Measurements from ENCODE around the gene DPF1.

DNA sequence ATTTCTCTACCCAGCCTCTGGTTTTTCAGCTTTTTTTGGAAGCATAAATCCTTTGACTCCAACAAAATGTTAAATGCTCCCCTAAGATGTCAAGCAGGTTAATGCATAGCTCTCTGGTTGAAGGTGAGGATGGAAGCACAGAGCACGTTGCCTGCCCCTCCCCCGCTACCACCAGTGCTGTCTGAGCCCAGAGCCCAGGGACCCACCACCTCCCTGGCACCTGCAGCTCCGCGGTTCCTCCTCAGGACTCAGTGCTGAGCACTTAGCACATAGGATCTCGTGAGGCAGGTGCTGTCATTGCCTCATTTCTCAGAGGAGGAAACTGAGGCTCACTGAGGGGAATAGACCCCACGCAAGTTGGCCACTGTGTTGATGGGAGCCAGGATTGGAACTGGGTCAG is 48.6 kb downstream of the DPF1 start:
- TF ChIP-seq EP300 (IDR thresholded peaks at IDR 0.05), result no peak
- TF ChIP-seq, protein P1, sequence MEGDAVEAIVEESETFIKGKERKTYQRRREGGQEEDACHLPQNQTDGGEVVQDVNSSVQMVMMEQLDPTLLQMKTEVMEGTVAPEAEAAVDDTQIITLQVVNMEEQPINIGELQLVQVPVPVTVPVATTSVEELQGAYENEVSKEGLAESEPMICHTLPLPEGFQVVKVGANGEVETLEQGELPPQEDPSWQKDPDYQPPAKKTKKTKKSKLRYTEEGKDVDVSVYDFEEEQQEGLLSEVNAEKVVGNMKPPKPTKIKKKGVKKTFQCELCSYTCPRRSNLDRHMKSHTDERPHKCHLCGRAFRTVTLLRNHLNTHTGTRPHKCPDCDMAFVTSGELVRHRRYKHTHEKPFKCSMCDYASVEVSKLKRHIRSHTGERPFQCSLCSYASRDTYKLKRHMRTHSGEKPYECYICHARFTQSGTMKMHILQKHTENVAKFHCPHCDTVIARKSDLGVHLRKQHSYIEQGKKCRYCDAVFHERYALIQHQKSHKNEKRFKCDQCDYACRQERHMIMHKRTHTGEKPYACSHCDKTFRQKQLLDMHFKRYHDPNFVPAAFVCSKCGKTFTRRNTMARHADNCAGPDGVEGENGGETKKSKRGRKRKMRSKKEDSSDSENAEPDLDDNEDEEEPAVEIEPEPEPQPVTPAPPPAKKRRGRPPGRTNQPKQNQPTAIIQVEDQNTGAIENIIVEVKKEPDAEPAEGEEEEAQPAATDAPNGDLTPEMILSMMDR (IDR thresholded peaks at IDR 0.05), result no peak
- no peak for TF ChIP-seq POLR2A (IDR thresholded peaks at IDR 0.05)

Measured in ovary (tissue), 3 donors.